ENCODE data around the gene LMNTD2.
"Not testable (repeated sequence)": the region's sequence is repeated elsewhere in the genome, so short reads cannot be mapped to it uniquely, and the experiment has no call there.

Gene LMNTD2

GRCh38 chr11:533586-534395, 26.7 kb downstream of the LMNTD2 start:
- DNase-seq, result no peak

DNA sequence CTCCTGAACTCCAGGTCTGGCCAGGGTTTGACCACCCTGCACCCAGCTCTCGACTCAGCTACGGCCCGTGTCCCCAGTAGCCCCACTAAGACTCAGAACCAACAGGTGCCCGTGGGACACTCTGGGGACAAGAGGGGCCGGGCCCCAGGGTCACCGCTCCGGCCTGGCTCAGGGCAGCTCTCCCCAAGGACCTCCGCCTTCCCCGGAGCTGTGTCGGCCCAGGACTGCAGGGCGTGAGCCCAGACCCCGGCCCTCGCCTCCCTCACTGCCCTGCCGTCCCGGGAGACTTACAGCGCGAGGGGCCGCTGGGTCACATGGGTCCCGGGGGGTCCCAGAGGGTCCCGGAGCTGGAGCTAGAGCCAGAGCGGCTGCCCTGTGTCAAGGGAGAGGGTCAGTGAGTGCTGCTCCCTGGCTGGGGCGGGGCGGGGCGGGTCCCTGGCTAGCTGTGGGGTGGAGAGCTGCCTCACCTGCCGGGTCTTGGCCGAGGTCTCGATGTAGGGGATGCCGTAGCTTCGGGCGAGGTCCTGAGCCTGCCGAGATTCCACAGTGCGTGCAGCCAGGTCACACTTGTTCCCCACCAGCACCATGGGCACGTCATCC, 27.5 kb downstream of the LMNTD2 start:
- no peak for DNase-seq

GRCh38 chr11:532527-532985, 28.0 kb downstream of the LMNTD2 start:
- DNase-seq, result no peak

GRCh38 chr11:531919-532526, 28.5 kb downstream of the LMNTD2 start:
- DNase-seq, result no peak

GRCh38 chr11:530960-531831, 29.3 kb downstream of the LMNTD2 start:
- no peak for DNase-seq

DNA sequence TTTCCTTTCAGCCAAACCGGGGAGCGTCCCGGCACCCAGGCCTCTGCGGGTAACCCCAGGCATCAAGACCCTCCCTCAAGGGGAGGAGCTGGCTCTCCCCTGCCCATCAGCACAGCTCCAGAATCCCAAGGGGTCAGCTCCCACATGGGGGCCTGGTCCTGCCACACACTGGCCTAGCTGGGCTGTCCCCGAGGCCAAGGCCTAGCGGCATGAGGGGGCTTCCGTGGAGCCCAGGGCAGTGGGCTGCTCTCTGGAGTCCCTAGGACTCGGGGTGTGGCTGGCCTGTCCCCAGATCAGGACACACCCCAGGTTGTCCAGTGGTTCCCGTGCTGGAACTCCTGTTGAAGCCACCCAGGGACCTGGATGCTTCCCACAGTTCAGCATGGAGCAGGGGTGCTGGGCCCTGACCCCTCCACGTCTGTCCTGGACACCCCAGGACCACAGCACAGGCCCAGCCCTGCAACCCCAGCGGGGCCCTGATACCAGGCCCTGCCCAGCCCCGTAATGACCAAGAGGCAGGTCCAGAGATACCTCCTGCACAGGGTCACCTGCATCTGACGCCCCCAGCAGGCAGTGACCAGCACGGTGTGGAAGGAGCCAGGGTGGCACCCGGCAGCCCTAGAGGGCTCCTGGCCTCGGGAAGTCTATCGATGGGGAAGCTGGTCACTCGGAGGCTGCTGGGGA, 30.7 kb downstream of the LMNTD2 start:
- no peak for DNase-seq

DNA sequence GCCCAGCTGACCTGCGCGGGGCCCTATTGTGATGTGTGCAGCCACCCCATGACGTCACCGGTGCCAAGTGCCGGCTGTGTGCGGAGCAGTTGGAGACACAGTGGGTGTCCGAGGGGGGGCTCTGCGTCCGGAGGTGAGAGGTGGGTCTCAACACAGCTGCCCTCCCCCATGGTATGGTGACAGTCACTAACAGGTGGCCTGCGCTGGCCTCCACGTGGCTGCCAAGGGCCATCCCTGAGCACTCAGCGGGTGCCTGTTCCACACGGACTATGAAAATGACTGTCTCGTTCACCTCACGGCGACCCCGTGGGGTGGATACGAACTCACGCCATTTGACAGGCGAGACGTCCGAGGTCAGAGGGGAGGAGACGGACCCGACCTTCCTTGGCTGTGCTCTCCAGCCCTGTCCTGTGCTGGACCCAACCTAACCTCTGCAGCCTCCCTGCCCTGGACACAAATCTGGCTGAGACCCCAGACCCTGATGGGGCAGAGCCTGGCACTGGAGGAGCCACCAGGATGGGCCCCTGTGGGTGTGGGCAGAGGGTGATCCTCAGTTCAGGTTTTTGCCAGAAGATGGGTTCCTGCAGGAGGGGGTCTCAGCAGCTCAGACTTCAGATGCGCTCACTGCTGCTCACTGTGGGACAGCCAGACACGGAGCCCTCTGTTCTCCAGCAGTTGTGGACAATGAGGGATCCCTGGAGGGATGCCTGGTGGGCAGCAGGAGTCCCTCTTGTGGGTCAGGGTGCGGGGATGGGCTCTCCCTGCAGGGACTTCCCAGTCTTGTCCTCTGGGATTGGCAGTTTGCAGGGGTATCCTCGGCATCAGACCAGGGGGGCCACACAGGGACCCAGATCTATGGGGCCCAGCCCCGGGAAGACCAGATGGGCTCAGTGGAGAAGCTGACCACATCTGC, 31.5 kb downstream of the LMNTD2 start:
- no peak for DNase-seq

DNA sequence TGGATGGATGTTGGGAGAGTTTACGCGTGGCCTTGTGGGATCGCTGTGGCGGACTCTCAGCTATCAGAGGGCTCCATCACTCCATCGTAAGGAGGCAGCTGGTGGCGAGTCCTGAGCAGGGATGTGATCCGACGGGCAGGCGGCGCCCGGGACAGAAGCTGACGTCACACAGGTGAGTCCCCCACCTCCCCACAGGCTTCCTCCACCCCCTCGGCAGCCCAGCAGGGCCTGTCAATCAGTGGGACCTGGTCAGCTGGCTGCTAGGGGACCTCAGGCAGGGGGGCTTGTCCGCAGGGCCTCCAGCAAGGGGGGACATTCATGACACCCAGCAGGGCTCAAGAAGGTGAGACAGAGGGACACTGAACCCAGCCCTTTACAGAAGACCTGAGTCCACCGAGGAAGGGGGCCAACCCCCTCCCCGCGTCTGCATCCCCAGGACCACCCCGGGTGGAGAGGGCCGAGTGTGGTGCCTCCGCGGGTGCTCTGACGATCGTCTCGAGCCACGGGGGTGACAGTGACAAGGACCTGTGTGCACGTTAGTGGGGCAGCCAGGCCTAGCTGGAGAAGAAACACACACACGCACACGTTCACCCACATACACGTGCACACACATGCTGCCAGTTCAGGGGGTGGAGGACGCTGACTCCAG, 32.2 kb downstream of the LMNTD2 start:
- no peak for DNase-seq

DNA sequence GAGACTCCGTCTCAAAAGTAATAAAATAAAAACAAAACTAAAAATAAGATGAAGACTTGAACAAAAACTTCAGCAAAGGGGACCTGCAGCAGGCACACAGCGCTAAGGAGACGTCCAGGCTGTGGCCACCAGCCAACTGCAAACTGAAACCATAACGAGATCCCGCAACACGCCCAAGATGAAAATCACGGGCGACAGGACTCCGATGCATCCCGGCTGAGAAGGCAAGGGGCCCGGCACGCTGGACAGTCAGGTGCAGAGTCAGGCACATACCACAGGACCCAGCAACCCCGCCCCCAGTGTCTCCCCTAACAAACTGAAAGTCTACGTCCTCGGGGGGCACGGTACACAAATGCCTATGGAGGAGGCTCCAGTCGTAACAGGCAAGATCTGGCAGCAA, 34.3 kb downstream of the LMNTD2 start:
- no peak for DNase-seq

GRCh38 chr11:521177-521688, 39.3 kb downstream of the LMNTD2 start:
- DNase-seq, result no peak

- no peak for DNase-seq
Measured at GRCh38 chr11:520428-521176, 39.9 kb downstream of the LMNTD2 start.

DNA sequence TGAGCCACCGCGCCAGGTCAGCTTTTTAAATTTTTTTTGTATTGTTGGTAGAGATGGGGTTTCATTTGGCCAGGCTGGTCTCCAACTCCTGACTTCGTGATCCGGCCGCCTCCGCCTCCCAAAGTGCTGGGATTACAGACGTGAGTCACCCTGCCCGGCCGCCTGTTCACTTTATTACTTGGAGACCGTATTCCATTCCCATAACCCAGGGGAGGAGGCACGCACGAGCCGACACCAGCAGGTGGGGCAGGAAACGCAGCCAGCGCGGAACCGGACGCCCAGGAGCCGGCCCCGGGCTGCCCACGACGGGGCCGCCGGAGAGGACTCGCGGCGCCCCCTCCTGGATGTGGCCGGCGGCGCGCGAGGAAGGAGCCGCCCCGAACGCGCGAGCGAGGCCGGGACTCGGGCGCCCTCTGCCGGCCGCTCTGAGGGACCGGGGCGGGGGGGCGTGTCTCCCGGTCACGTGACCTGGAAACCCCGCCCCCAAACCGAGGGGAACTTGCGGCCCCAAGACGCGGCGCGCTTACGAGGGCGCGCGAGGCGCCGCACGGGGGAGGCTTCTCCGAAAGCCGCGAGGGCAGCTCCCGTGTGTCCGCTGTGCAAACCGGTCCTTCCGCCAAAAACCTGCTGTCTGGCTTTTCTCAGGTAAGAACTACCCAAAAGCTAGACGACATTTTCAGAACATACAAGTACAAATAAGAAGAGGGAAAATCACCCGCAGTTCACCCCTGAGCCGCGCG, 41.9 kb downstream of the LMNTD2 start:
- DNase-seq, result peak; percentile 90

GRCh38 chr11:516918-517685, 43.4 kb downstream of the LMNTD2 start:
- not testable (repeated sequence) for DNase-seq

GRCh38 chr11:516400-516799, 44.1 kb downstream of the LMNTD2 start:
- DNase-seq, result no peak

GRCh38 chr11:515131-515530, 45.4 kb downstream of the LMNTD2 start:
- DNase-seq, result no peak

DNA sequence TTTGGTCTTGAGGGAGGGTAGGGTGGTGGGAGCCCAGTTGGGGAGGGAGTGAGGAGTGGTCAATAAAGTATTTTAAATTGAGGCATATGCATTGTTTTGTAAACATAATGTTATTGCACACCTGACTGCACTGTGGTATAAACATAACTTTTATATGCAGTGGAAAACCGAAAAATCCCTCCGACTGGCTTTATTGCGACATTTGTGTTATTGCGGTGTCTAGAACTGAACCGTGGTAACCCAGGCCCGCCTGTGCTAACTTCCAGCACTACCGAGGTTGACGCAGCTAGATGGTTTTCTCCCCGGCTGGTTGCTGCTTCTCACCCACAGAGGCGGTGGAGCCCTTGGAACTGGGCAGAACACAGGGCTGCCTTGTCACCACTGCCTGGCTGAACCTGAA, 45.9 kb downstream of the LMNTD2 start:
- DNase-seq, result no peak

DNA sequence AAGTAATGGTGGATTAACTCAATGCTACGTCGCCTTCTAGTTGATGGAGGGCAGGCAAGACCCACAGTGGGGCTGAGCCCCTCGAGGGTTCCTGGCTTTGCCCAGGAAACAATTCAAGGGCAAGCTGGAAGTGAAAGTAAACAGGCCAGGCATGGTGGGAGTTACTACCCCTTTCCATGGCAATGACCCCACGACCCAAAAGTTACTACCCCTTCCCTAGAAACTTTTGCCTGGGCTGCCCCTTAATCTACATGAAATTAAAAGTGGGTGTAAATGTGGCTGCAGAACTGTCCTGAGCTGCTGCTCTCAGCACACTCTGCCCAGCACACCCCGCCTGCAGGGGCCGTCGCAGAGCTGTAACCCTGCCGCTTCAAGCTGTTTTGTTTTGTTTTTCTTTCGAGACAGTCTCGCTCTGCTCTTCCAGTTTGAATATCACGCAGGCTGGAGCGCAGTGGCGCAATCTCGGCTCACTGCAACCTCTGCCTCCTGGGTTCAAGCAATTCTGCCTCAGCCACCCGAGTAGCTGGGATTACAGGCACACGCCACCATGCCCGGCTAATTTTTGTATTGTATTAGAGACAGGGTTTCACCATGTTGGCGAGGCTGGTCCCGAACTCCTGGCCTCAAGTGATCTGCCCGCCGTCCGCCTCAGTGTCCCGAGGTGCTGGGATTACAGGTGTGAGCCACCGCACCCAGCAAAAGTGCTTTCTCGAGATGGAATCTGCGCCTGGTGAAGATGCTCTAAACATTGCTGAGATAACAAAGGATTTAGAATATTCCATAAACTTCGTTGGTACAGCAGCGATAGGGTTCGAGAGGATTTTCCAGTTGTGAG, 47.6 kb downstream of the LMNTD2 start:
- no peak for DNase-seq

Data from CD4-positive, alpha-beta T cell treated with Interleukin-21 for 1 hour (primary cell).